GM19099 (cell line): ENCODE results near the gene ERICH6B.

Experiments used
- POLR2A ChIP-seq: IDR thresholded peaks from 3 replicates; pipeline ENCODE4 v1.6.1; 2011; ENCODE audit warnings: low read depth; ENCODE audit not compliant: insufficient read length; ENCODE audit errors: extremely low read depth

The ERICH6B gene

DNA sequence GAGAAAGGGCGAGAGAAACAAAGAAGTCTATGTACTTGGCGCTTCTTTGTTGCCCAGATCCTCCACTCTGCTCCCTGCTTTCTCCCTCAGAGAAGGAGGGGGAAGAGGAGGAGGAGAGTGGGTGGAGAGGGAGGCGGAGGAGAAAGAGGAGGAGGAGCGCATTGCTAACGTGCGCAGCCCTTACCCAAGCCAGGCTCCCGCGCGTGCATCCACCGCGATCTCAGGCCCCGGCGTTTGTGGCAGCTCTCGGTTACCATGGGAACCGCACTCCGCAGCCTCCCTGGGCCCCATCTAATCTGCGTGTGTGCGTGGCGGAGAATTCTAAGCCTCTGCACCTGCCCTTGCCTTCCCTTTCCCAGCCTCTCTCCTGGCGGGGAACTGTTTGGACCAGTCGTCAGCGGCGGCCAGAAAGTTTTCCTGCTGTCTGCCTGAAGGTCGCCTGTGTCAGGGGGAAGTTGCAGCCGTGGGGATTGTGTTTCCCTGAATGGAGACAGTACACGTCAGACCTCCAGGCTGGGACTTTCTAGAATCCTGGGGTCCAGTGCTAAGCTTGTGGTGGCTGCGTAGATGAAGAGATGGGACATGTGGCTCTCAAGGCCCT, at the start of gene ERICH6B:
TSS of gene ERICH6B (minus strand) at position 239 of the 601 bp plus-strand sequence. CDS start 18,734 bp downstream, outside the sequence.
- no peak for TF ChIP-seq POLR2A

DNA sequence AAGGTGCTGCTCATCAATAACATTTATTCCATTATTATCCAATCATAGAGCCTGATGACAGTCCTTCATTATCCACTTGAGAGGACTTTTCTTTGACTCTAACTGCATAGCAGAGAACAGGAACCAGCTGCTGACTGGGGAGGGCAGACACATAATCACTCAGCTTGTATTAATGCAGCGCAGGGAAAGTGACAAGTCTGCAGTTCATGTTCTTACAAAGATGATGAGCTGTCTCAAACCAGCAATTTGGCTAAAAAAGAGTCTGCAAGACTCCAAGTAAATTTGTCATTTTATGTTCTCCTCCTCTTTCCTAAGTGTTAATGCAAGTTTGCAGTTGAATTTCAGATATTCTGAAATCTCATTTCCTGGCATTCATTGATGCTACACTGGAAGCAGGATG, 46.6 kb upstream of the ERICH6B start:
- TF ChIP-seq POLR2A = no peak

GRCh38 chr13:45659536-45659935, 44.0 kb upstream of the ERICH6B start:
- TF ChIP-seq POLR2A = no peak

- no peak for TF ChIP-seq POLR2A
These were observed 43.2 kb upstream of the ERICH6B start for GRCh38 chr13:45658586-45659235.

DNA sequence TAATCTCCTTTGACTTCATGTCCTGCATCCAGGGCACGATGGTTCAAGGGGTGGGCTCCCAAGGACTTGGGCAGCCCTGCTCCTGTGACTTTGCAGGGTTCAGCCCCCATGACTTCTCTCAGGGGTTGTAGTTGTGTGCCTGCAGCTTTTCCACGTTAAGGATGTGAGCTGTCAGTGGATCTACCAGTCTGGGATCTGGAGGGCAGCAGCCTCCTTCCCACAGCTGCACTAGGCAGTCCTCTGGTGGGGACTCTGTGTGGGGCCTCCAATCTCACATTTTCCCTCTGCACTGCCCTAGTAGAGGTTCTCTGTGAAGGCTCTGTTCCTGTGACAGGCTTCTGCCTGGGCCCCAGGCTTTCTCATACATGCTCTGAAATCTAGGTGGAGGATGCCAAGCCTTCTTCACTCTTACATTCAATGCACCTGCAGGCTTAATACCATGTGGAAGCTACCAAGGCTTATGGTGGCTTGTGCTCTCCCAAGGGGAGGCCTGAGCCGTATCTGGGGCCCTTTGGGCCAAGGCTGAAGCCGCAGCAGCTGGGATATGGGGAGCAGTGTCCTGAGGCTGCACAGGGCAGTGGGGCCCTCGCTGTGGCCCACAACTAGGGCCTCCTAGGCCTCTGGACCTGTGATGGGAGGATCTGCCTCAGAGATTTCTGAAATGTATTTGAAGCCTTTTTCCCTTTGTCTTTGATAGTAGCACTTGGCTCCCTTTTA, 39.3 kb upstream of the ERICH6B start:
- TF ChIP-seq POLR2A = no peak

- TF ChIP-seq POLR2A = no peak
These were observed 15.3 kb upstream of the ERICH6B start for GRCh38 chr13:45630791-45631190.

GRCh38 chr13:45629940-45630339, 14.4 kb upstream of the ERICH6B start:
- TF ChIP-seq POLR2A = no peak

DNA sequence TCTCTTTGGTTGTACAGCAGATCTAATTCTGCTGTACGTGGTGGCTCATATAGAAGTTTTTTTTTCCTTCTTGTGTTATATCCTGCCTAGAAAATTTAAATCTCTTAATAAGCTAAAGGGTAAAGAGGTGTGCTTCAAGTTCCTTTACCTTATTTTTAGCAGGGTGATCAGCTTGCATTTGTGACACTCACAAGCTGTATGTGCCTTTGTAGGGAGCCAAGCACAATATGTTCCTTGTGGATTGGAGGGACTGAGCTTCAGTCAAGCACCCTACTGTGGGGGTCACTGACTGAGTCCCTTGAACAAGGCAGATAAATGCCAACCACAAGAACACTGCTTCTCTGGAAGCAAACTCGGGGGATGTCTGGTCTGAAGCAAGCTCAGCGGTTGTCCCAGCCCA, 12.6 kb upstream of the ERICH6B start:
- TF ChIP-seq POLR2A = no peak

DNA sequence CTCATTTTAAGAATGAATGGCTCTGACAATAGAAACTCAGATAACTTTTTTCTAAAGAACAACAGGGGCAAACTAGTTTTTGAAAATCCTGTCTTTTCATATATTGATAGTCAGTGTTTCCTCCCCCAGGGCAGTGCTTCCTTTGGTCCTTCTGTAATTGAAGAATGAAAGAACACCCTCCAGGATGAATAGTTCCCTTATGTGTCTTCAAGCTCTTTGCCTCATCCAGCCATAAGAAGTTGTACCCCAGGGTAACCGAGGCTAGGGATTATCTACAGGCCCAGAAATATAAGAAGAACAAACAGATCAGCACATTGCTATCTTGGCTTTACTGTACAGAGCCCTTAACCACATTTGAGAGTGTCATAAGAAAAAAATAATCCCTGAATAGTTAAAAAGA, 12.1 kb upstream of the ERICH6B start:
- no peak for TF ChIP-seq POLR2A

DNA sequence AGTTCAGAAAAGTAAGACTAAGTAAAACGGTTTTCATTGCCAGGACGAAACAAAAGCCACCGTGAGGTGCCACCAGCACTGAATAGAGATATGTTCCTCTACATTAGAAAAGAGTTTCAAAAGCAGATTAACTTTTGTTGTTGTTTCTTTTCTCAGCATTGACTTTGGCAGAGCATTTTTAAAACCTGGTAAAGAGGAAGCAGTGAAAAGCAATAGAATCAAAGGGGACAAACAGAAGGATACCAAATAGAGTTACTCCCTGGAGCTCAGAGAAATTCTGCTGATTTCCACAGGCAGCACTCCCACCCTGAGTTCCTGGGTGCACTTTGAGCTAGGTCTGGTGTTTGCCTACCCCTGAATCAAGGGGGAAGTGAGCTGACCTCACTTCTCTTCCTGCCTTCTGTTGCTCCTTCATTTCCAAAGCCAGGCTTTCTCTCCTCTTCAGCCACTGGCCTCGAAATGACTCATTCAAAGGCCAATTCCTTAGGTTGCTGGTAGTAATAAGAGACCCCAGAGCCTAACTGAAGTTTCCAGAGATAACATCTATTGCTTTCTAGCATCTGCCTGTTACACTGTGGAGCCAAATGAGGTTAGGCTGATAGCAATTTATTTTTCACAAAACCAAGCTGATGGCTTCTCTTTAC, 11.3 kb upstream of the ERICH6B start:
- TF ChIP-seq POLR2A = no peak

DNA sequence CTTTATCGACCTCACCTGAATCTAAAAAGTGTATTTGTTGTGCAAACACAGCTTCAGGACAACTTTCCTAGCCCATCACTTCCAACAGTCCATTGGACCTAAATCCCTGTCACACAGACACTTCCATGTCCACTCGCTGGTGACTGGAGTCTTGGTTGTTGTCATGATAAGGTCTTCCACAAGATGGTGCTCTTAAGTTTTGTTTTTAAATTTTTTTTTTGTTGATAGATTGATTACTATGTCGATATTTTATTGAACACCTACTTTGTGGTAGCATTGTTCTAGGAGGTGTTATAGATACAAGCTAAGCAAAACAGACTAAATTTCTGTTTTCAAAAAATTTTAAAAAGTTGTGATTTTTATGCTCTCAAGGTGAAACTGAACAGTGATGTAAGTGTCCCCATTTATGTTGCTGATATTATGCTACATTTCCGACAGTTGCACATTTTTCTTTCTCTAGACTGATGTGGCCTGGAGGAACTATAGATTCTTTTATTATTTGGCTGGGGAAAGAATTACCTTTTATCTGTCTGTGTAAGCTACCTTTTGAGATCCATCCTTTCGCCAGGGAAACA, 8.1 kb upstream of the ERICH6B start:
- TF ChIP-seq POLR2A = no peak

DNA sequence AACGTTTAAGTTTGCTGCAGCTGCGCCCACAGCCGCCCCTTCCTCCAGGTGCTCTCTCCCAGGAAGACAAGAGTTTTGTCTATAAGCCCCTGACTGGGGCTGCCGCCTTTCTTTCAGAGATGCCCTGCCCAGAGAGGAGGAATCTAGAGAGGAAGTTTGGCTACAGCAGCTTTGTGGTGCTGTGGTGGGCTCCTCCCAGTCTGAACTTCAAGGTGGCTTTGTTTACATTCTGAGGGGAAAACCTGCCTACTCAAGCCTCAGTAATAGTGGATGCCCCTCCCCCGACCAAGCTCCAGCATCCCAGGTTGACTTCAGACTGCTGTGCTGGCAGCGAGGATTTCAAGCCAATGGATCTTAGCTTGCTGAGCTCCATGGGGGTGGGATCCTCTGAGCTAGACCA, 6.4 kb upstream of the ERICH6B start:
- no peak for TF ChIP-seq POLR2A

- no peak for TF ChIP-seq POLR2A
These were observed 7.6 kb downstream of the ERICH6B start for GRCh38 chr13:45607931-45608330.

- TF ChIP-seq POLR2A = no peak
These were observed 10.6 kb downstream of the ERICH6B start for GRCh38 chr13:45604892-45605291.

DNA sequence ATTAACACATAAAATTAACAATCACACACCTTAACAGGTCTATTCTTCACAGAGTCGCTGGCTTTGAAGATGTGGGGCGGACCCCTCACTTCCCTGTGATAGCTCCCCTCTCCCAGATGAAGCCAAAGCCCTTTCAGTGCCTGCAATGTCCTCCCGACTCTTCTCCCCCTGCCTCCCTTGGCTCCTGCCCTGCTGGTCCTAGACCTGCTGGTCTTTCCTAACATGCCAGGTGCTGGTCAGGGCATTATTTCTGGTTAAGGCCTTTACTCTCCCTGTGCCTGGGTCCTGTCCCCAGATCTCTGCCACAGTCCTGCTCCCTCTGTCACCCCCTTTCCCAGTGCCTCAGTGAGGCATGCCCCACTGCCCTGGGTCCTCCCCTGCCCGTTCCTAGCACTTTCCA, 12.2 kb downstream of the ERICH6B start:
- TF ChIP-seq POLR2A = no peak
